GM12878 (cell line): ENCODE results near the gene CCND2. TPM values are rescaled to one million over a fixed set of nuclear protein-coding genes. Genes with fewer than 3 reads are reported as not detected.
A peak's percentile ranks its signal among the peaks of the same experiment; 100 is the strongest.

Experiments used
- CBX3 ChIP-seq: fragments of 200-600 bp; sonication (generic); IDR thresholded peaks from 2 replicates; pipeline ENCODE4 v1.6.1; 2016; ENCODE audit warnings: low read depth, borderline replicate concordance
- CEBPB ChIP-seq, 2 experiments: fragments of 150-350 bp in 1 of 2; IDR thresholded peaks; 2 replicates each; pipeline ENCODE4 v1.6.1; 2012 to 2014; ENCODE audit warnings: low read depth in 2 of 2, low read length in 2 of 2, borderline replicate concordance in 1 of 2, inconsistent platforms in 1 of 2
- CEBPZ ChIP-seq: fragments of 150-350 bp; IDR thresholded peaks from 2 replicates; pipeline ENCODE4 v1.6.1; 2016; ENCODE audit warnings: low read depth, low read length
- ESRRA ChIP-seq: IDR thresholded peaks from 2 replicates; pipeline ENCODE4 v1.6.1; 2012; ENCODE audit warnings: mild to moderate bottlenecking, low read length, improper control_type of control experiment
- HCFC1 ChIP-seq: fragments of 150-350 bp; IDR thresholded peaks from 2 replicates; pipeline ENCODE4 v1.6.1; 2014; ENCODE audit warnings: low read length
- POLR2AphosphoS2 ChIP-seq: IDR thresholded peaks from 2 replicates; pipeline ENCODE4 v1.6.1; 2011; ENCODE audit warnings: low read depth, mild to moderate bottlenecking, low read length, improper control_type of control experiment, moderate library complexity
- RELA ChIP-seq: fragments of 450-650 bp; IDR thresholded peaks from 2 replicates; pipeline ENCODE4 v1.8.0; 2014; ENCODE audit warnings: borderline replicate concordance; ENCODE audit not compliant: partially characterized antibody
- REST ChIP-seq: IDR thresholded peaks from 2 replicates; pipeline ENCODE4 v1.6.1; 2012; ENCODE audit warnings: mild to moderate bottlenecking, low read depth, low read length
- SIN3A ChIP-seq: IDR thresholded peaks from 2 replicates; pipeline ENCODE4 v1.6.1; 2012; ENCODE audit warnings: low read depth, low read length, improper control_type of control experiment
- STAT3 ChIP-seq: IDR thresholded peaks from 2 replicates; pipeline ENCODE4 v1.6.1; 2011; ENCODE audit warnings: low read depth, low read length, improper control_type of control experiment
- TCF3 ChIP-seq: IDR thresholded peaks from 2 replicates; pipeline ENCODE4 v1.6.1; 2012; ENCODE audit warnings: low read depth, mild to moderate bottlenecking, low read length, borderline replicate concordance; ENCODE audit not compliant: insufficient read depth
- ZBED1 ChIP-seq: IDR thresholded peaks from 2 replicates; pipeline ENCODE4 v1.6.1; 2016; ENCODE audit warnings: borderline replicate concordance
- ZBTB4 ChIP-seq: fragments of 450-650 bp; formaldehyde crosslinking; IDR thresholded peaks from 2 replicates; pipeline ENCODE4 v1.4.0; 2022; ENCODE audit warnings: mild to moderate bottlenecking, moderate library complexity
- ZBTB40 ChIP-seq: fragments of 450-650 bp; IDR thresholded peaks from 2 replicates; pipeline ENCODE4 v1.6.1; 2016; ENCODE audit warnings: mild to moderate bottlenecking, moderate library complexity, borderline replicate concordance
- polyA plus RNA-seq, 11 experiments: library from polyadenylated mRNA; depleted of rRNA in 4 of 11; unstranded in 6 of 11; stranded (reverse) in 5 of 11; fragments of >200 nt; fragmentation: Nextera tagmentation in 4 of 11; fragmentation: Illumina TruSeq in 1 of 11; extraction: Ambion mirVana in 4 of 11; extraction: Trizol in 1 of 11; gene quantifications; 1 replicate in 1 of 11; 2 replicates in 10 of 11; pipeline versions ENCODE4 v1.2.1 to v1.2.3, GENCODE V29; 2011 to 2016; ENCODE audit warnings: inconsistent platforms in 2 of 11, missing spikeins in 2 of 11, low read depth in 1 of 11
- total RNA-seq, 4 experiments: library from RNA; depleted of rRNA in 3 of 4; stranded (reverse); fragments of >200 nt in 3 of 4; fragmentation: Illumina TruSeq in 1 of 4; extraction: Trizol in 1 of 4; gene quantifications; 2 replicates each; pipeline versions ENCODE4 v1.2.1 to v1.2.3, GENCODE V29; 2013 to 2021

CCND2 gene
- total and polyA plus RNA-seq, 10 of the 15 experiments (the other 5 are each of a cell fraction or from before 2014, with no cell fraction given): 30.1 to 263 (median 152) TPM

- no peak for TF ChIP-seq REST
- TF ChIP-seq HCFC1: peak; percentile 41; the same call in 1 of the 2 replicates
- TF ChIP-seq RELA: peak; percentile 65
- TF ChIP-seq ZBTB4 (CRISPR knock-in tag): no peak
- no peak for TF ChIP-seq TCF3
- TF ChIP-seq CBX3: no peak
- TF ChIP-seq ZBED1: no peak
- peak; percentile 74; the same call in 1 of the 2 replicates for TF ChIP-seq SIN3A
- TF ChIP-seq STAT3: no peak
- no peak for TF ChIP-seq ESRRA
- TF ChIP-seq CEBPZ: no peak
- no peak for TF ChIP-seq ZBTB40
- TF ChIP-seq CEBPB (IDR thresholded peaks at IDR 0.05; ENCODE audit: borderline replicate concordance in 1 of 2, low read depth in 2 of 2, low read length in 2 of 2): no peak
- 0 out of 2 replicates have a peak, but pooled peaks have one; percentile 19 for TF ChIP-seq POLR2AphosphoS2
Measured at GRCh38 chr12:4320853-4321701, 47.5 kb downstream of the CCND2 start, which contains the start of gene TIGAR (continued).
